Muscle of arm (tissue), 12 donors: ENCODE data around the gene GDF15. TPM values are rescaled to one million over a fixed set of nuclear protein-coding genes. Genes with fewer than 3 reads are reported as not detected.

ENCODE experiments used
- polyA plus RNA-seq, 12 donors: library from polyadenylated mRNA; unstranded; fragments of 120-200 nt; gene quantifications; one replicate each; pipeline ENCODE4 v1.2.1, GENCODE V29; 2013; ENCODE audit not compliant: insufficient read length in 12 of 12

GDF15 gene
- polyA plus RNA-seq, 12 donors, result 0.20 to 9.6 (median 0.54) TPM; not detected in 1

Other genes starting within 250 kb of the GDF15 start
- 10 to 100 TPM in 11 of 12 donors, not detected in 1; 33.4 to 70.2 (median 45.2) TPM for gene PIK3R2, start 233.0 kb upstream of the GDF15 start, polyA plus RNA-seq
- 1 to 10 TPM in 3 of 12 donors, under 1 TPM in 4, not detected in 5; 0.09 to 4.5 (median 0.67) TPM for gene IFI30, start 212.3 kb upstream of the GDF15 start, polyA plus RNA-seq
- 1 to 10 TPM in 10 of 12 donors, not detected in 2; 3.2 to 5.8 (median 5.2) TPM for gene MPV17L2, start 192.9 kb upstream of the GDF15 start, polyA plus RNA-seq
- gene RAB3A, start 182.1 kb upstream of the GDF15 start, polyA plus RNA-seq, result 1 to 10 TPM in 10 of 12 donors, not detected in 2; 2.7 to 5.5 (median 3.3) TPM
- gene PDE4C, start 159.7 kb upstream of the GDF15 start, polyA plus RNA-seq, result 1 to 10 TPM in 10 of 12 donors, not detected in 2; 1.1 to 8.3 (median 2.9) TPM
- gene IQCN, start 111.7 kb upstream of the GDF15 start, polyA plus RNA-seq, result 10 to 100 TPM in 1 of 12 donors, 1 to 10 TPM in 10, not detected in 1; 1.9 to 17.4 (median 3.3) TPM
- 100 to 1,000 TPM in 8 of 12 donors, 10 to 100 TPM in 3, not detected in 1; 49.8 to 294 (median 112) TPM for gene JUND, start 104.5 kb upstream of the GDF15 start, polyA plus RNA-seq
- gene LSM4, start 63.1 kb upstream of the GDF15 start, polyA plus RNA-seq, result 100 to 1,000 TPM in 1 of 12 donors, 10 to 100 TPM in 10, not detected in 1; 71.8 to 123 (median 76.6) TPM
- gene PGPEP1, start 45.6 kb upstream of the GDF15 start, polyA plus RNA-seq, result 10 to 100 TPM in 9 of 12 donors, 1 to 10 TPM in 3; 8.5 to 77.8 (median 13.2) TPM
- 1 to 10 TPM in 7 of 12 donors, under 1 TPM in 3, not detected in 2; 0.45 to 2.6 (median 1.2) TPM for gene LRRC25, start 11.5 kb downstream of the GDF15 start, polyA plus RNA-seq
- 100 to 1,000 TPM in 2 of 12 donors, 10 to 100 TPM in 9, not detected in 1; 72.8 to 126 (median 87.7) TPM for gene SSBP4, start 33.2 kb downstream of the GDF15 start, polyA plus RNA-seq
- gene ISYNA1, start 52.0 kb downstream of the GDF15 start, polyA plus RNA-seq, result 100 to 1,000 TPM in 10 of 12 donors, 10 to 100 TPM in 1, not detected in 1; 97.4 to 180 (median 122) TPM
- 10 to 100 TPM in 11 of 12 donors, not detected in 1; 11.1 to 35.4 (median 14.8) TPM for gene ELL, start 135.9 kb downstream of the GDF15 start, polyA plus RNA-seq
- gene FKBP8, start 157.4 kb downstream of the GDF15 start, polyA plus RNA-seq, result 100 to 1,000 TPM in 7 of 12 donors, 10 to 100 TPM in 4, not detected in 1; 81.6 to 157 (median 111) TPM
- 100 to 1,000 TPM in 2 of 12 donors, 10 to 100 TPM in 9, not detected in 1; 58.9 to 125 (median 63.9) TPM for gene KXD1, start 171.7 kb downstream of the GDF15 start, polyA plus RNA-seq
- 1,000 to 10,000 TPM in 8 of 12 donors, 100 to 1,000 TPM in 3, not detected in 1; 779 to 1,239 (median 1,048) TPM for gene UBA52, start 185.7 kb downstream of the GDF15 start, polyA plus RNA-seq
- gene REX1BD, start 202.6 kb downstream of the GDF15 start, polyA plus RNA-seq, result 10 to 100 TPM in 11 of 12 donors, not detected in 1; 18.6 to 49.6 (median 23.9) TPM
- 10 to 100 TPM in 5 of 12 donors, 1 to 10 TPM in 6, not detected in 1; 5.2 to 54.5 (median 8.6) TPM for gene CRLF1, start 220.6 kb downstream of the GDF15 start, polyA plus RNA-seq
- gene TMEM59L, start 226.7 kb downstream of the GDF15 start, polyA plus RNA-seq, result 10 to 100 TPM in 3 of 12 donors, 1 to 10 TPM in 8, not detected in 1; 4.7 to 19.4 (median 8.2) TPM